HS-27A (cell line): ENCODE data around the gene MYOM1.
A peak's percentile ranks its signal among the peaks of the same experiment; 100 is the strongest.
"Not testable (repeated sequence)": the region's sequence is repeated elsewhere in the genome, so short reads cannot be mapped to it uniquely, and the experiment has no call there.

ENCODE experiments used
- DNase-seq: peaks from one replicate; pipeline ENCODE4 v3.0.0-alpha.2; 2012; ENCODE audit warnings: low read depth, missing footprints

Gene MYOM1

GRCh38 chr18:3218819-3219218 lies 949 bp downstream of the MYOM1 start:
- DNase-seq = no peak

DNA sequence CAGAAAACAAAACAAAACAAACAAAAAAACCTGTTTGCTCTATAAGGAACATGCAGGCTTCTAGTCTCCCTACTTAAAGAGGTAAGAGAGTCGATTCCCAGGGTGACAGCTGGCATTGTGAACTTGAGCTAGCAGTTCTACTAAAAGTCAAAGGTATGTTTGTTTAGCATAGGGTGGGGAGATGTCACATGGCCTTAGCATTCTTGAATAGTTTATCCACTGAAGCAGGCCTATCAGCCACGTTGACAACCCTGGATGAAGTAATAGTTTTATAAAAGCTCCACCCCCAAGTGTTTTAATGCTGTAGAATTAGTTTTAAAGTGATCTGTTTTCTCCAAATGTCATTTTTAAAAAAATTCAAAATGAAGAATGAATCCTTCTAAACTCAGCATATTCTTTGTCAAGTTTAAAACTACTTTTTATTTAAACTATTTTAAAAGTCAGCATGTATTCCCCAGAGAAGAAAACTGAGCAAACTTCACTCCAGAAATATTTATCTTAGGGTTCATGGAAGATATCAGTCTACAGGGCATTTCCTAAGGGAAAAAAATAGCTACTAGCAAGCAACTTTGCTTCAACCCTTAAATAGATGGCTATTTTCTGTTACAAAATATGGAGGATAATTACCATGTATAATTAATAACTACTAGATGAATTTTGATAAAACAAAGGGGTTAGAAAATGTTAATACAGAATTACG lies 1.7 kb downstream of the MYOM1 start:
- peak; percentile 14 for DNase-seq

DNA sequence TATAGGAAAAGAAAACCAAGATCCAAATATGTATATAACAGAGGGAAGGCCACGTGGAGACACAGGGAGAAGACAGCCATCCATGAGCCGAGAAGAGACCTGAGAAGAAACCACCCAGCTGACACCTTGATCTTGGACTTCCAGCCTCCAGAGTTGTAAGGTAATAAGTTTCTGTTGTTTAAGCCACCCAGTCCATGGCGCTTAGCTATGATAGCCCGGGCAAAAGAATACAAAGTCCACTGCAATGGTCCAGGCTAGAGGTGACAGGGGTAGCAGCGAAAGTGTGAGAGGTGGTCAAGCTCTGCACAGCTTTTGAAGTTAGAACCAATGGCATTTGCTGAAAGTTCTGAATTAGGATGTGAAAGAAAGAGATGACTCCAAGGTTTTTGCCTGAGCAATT lies 2.8 kb downstream of the MYOM1 start:
- no peak for DNase-seq

- no peak for DNase-seq
These were observed 4.7 kb downstream of the MYOM1 start for GRCh38 chr18:3214855-3215637.

DNA sequence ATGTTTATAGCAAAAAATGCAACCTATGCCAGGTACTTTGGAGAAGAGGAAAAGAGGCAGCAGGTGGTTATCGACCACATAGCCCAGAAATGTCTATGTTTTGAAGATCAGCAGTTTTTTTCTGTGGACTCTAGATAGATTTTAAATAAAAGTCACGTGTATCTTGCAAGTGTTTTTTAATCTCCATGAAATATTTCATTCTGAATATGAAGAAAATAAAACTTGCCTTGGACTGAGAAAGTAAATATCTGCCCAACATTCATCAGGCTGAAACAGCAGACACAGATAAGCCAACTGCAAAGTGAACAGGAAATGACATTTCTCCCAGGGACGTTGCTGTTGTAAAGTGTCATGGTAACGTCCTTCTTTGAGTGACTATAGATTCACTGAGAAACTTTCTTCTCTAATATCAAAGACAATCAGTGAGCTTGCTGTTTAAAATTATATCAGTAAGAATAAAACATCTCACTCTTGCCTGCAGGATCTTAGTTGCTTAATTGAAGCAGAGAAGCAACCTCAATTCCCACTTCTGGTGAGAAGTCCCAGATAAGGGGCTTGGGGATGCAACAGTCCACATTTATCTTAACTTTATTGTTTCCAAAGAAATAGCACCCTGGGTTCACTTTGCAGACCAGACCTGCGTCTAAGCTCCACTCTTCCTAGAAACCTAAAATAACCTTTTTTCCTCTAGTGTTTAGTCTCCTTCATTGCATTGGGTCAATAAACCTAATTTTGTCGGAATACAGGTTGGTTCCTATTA lies 6.3 kb downstream of the MYOM1 start:
- no peak for DNase-seq

- no peak for DNase-seq
These were observed 7.1 kb downstream of the MYOM1 start for GRCh38 chr18:3212657-3213056.

GRCh38 chr18:3211236-3211992 lies 8.4 kb downstream of the MYOM1 start:
- DNase-seq = no peak

GRCh38 chr18:3209859-3210569 lies 9.8 kb downstream of the MYOM1 start:
- no peak for DNase-seq

GRCh38 chr18:3207565-3207964 lies 12.2 kb downstream of the MYOM1 start:
- peak; percentile 5 for DNase-seq

GRCh38 chr18:3205239-3205638 lies 14.5 kb downstream of the MYOM1 start:
- DNase-seq = no peak

DNA sequence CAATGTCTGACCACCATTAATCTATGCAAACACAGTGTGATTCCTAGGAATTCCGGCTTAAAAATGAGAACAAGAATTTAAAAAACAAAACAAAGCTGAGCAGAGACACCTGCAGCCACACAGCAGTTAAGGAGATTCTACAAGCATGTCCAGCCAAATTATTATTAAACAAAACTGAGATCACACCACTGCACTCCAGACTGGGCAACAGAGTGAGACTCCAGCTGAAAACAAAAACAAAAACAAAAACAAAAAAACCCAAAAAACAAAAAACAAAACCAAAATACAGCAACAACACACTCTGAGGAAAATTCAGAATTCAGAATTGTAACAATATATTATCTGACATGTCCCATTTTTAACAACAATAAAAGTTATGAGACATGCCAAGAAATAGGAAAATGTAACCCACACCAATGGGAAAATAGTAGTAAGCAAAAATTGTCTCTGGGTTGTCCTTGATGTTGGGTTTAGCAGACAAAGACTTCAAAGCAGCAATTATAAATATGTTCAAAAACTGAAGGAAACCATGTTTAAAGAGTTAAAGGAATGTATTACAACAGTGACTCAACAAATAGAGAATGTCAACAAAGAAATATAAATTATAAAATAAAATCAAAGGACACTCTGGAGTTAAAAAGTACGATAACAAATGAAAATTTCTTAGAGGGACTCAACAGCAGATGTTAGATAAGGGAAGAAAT lies 19.7 kb downstream of the MYOM1 start:
- DNase-seq = no peak

DNA sequence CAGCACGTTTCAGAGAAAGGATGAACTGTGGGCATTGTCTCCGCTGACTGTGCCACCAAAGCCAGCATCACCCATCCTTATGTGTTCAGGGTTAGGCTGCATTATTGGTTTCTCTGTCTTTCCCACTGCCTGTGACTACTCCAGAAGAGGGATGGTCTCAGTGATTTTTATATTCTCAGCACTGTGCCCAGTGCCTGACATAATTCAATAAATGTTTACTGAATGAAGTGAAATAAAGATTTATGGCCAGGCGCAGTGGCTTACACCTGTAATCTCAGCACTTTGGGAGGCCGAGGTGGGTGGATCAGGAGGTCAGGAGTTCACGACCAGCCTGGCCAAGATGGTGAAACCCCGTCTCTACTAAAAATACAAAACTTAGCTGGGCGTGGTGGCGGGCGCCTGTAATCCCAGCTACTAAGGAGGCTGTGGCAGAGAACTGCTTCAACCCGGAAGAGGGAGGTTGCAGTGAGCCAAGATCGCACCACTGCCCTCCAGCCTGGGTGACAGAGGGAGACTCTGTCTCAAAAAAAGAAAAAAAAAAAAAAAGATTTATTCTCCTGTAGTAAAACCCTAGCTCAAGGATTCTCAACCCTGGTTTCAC lies 21.4 kb downstream of the MYOM1 start:
- DNase-seq = not testable (repeated sequence)

DNA sequence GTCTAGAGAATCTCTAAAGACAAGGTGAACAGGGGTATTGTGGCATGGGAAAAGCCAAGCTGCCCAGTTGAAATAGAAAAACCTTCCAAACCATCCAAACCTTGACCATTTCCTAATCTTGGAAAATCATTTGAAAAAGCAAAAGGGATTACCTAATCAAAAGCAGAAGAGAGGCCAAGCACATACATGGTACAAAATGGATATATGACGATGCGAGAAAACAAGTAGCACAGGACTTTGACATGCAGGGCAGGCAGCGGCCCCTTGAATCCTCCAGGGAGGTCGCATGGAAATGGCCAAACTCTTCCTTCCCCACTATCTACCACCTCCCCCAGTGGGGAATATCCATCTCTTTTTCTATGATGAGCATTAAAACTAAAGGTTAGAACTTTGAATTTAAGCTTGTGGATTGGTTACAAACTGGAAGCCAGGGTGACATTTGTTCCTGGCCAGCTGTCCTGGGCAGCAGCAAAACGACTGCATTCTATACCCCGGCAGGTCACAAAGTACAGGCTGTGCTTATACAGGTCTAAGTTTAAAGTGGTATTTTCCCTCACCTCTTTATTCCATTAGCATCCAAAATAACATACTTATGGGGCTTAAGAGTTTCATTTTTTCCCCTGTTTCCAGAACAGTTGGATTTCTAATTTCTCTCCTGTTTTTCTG lies 24.7 kb downstream of the MYOM1 start:
- DNase-seq = no peak

GRCh38 chr18:3193331-3193730 lies 26.4 kb downstream of the MYOM1 start:
- DNase-seq = no peak

- no peak for DNase-seq
These were observed 27.0 kb downstream of the MYOM1 start for GRCh38 chr18:3192752-3193151.

DNA sequence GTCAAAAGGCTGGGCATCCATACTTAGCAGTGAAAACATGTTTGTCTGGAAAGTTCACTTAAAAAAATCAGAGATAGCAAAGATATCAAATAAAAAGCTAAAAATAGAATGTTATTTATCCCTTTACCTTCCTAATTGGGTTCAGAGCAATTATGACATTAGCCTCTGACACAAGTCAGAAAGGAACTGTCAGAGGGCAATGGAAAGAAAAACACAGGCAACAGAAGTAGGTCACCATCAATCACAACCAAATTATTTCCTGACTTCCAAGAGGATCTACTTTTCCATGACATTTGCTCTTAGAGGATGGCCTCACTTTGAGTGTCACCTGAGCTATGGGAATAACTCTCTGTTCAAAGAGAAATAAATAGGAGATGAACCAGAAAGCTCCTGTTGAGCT lies 27.5 kb downstream of the MYOM1 start:
- DNase-seq = no peak

DNA sequence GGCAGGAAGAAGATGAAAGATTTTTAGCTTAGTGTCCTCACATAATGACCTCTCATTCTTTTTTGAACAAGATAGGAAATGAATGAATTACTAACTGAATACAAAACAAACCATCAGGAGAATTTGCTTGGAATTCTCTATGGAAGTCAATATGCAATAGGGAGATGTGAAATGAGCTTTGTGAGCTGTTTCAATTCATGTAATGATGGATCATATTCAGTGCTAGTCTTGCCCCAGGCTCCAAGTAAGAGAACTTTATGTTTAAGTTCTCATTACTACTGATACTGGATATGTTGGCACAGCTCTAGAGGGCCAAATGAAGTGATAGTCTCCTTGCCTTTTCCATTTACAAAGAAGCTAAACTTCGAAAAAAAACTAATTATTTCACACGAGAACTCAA lies 29.2 kb downstream of the MYOM1 start:
- DNase-seq = no peak

- no peak for DNase-seq
These were observed 29.9 kb downstream of the MYOM1 start for GRCh38 chr18:3189884-3190283.

GRCh38 chr18:3186678-3187658 lies 32.8 kb downstream of the MYOM1 start:
- DNase-seq = no peak
